Astrocyte of the spinal cord (primary cell): ENCODE data around the gene MBNL2.

ENCODE experiments used
- DNase-seq: peaks from one replicate; pipeline ENCODE4 v3.0.0; 2011; ENCODE audit warnings: low read depth, low spot score
- H3K4me3 ChIP-seq: 2 replicates; pipeline ENCODE4 v1.5.1; 2011; ENCODE audit warnings: low read depth, mild to moderate bottlenecking, low read length, moderate library complexity
- in situ Hi-C: cut with HindIII; loops from 2 replicates; pipeline ENCODE4 v1.10.0; 2017; ENCODE audit warnings: low sequenced_read_pairs
- TF ChIP-seq, protein P1 (sequence below): IDR thresholded peaks from 2 replicates; pipeline ENCODE4 v1.5.1; 2012; ENCODE audit warnings: low read depth, mild to moderate bottlenecking, low read length, inconsistent platforms

The MBNL2 gene, protein sequence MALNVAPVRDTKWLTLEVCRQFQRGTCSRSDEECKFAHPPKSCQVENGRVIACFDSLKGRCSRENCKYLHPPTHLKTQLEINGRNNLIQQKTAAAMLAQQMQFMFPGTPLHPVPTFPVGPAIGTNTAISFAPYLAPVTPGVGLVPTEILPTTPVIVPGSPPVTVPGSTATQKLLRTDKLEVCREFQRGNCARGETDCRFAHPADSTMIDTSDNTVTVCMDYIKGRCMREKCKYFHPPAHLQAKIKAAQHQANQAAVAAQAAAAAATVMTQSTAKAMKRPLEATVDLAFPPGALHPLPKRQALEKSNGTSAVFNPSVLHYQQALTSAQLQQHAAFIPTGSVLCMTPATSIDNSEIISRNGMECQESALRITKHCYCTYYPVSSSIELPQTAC

DNA sequence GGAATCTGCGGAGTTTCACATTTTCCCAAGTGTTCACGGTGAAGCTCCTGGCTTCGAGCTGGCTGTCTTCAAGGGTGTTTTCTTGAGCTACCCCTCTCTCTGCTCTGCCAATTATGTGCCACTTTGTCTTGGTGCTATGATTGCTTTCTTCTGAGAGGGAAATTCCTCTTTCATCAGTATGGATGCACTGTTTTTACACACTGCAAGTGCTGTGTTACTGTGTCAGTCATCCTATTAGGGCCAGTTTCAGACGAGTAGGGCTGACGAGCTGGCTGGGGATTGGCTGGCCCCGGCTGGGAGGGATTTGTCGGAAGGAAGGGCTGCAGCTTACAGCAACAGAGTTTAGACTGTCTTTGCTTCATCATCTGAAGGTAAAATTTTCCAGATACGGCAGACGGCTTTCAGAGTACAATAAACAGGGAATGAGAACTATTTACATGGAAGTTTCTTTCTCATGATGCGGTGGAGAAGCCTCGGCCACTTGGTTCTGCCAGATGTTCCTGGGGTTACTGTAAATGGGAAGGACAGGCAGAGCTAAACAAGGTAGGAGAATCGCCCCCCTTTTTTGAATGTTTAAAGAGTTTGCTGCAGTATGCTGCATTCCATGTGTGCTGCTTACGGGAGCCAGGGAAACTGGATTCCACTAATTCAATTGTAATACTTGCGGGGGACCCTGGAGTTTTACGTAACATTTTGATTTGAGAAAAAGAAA lies at the start of gene MBNL2:
TSS of gene MBNL2 (plus strand) at position 345 of the 712 bp plus-strand sequence. CDS start 53,903 bp downstream, outside the sequence.
- H3K4me3 ChIP-seq = peak within 1 kb of the TSS; percentile 58
- DNase-seq = peak; percentile 95
- in situ Hi-C loops = loop anchor here (25.0 kb wide), 1 partner anchor 110 kb away; no protein-coding TSS in a partner anchor
- TF ChIP-seq, protein P1, sequence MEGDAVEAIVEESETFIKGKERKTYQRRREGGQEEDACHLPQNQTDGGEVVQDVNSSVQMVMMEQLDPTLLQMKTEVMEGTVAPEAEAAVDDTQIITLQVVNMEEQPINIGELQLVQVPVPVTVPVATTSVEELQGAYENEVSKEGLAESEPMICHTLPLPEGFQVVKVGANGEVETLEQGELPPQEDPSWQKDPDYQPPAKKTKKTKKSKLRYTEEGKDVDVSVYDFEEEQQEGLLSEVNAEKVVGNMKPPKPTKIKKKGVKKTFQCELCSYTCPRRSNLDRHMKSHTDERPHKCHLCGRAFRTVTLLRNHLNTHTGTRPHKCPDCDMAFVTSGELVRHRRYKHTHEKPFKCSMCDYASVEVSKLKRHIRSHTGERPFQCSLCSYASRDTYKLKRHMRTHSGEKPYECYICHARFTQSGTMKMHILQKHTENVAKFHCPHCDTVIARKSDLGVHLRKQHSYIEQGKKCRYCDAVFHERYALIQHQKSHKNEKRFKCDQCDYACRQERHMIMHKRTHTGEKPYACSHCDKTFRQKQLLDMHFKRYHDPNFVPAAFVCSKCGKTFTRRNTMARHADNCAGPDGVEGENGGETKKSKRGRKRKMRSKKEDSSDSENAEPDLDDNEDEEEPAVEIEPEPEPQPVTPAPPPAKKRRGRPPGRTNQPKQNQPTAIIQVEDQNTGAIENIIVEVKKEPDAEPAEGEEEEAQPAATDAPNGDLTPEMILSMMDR = no peak

DNA sequence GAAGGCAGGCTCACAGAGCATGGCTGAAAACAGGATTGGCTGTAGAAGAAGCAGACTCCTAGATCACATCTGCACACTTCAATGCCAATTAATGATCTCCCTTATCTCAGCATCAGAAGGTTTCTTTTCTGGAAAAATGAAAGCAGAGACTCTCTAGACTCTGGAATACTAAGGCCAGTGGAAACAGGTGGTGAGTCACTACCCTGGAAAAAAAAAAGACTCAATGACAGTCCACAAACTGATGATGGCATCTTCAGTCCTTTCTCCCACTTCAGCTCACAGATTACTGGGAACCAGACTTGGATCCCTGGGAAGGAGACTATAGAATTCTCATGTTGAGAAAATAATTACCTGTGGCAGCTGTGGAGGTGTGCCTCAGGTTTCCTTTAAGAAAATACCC lies 47.5 kb upstream of the MBNL2 start:
- no peak overlapping the region for H3K4me3 ChIP-seq
- no peak for DNase-seq
- in situ Hi-C loops = no loop called here
- TF ChIP-seq, protein P1 = no peak

DNA sequence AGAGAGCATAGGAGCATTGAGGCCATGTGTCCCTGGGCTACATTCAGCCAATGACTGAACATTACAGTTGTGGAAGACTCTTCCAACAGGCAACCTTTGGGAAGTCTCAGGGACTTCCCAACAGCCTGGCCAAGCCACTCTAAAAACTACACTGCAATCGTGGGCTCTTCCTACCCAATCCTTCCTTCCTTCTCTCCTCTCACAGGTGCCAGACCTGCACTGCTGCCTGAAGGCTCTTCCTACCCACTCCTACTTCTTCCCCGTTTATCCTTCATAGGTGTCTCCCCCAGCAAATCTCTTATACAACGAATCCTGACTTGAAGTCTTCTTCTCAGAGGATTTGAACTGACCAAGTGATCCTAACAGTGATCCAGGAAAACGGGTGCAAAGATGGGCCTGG lies 47.1 kb upstream of the MBNL2 start:
- no peak for DNase-seq
- no peak overlapping the region for H3K4me3 ChIP-seq
- TF ChIP-seq, protein P1 = no peak
- in situ Hi-C loops = no loop called here

DNA sequence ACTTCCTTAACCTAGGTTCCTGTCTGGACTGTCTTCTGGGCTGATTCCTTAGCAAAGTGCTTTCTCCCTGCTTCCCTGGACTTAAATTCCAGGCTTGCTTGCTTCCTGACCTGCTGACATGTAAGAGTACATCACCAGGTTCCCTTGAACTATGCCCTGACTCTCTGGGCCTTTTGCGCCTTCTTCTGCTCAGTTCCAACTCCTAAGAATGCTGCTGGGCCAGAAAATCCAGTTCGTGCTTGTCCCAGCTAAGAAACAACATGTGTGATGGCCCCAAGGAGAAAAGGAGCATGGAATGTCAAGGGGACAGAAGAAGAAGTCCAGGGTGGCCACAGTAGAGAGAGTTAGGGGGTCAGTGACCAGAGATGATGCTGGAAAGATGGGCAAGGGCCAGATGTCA lies 42.6 kb upstream of the MBNL2 start:
- TF ChIP-seq, protein P1 = no peak
- H3K4me3 ChIP-seq = no peak overlapping the region
- in situ Hi-C loops = no loop called here
- no peak for DNase-seq

DNA sequence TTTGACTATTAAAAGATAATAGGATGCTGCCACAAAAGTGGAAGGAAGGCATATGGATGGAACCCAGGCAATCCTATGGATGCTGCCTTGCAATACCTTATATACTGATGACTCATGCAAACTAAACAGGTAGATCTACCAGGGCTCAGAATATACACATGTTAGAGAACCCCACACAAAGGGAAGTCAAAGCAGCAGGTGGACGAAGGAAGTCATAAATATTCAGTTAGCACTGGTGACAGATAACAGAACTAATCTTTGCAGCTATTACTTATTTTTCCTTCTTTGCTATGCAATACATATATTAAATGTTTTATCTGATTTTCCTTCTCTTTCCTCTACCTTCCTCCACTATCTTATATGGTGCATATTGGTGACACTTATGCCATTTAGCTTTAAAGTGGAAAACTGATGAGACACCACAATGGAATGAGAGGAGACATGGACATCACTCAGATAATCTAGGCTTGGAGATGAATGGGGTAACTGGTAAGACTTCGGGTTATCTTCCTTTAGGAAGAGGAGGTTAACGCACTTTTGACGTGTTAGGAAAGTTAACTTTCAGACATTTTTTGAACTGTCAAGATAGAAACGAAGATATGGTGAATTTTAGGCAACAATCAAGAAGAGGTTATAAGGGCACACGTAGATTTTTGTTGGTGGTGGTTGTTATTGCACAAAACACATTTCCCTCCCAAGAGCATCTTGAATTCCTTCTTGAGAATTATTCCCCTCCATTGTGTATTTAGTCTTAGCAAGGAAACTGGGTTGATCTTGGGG lies 39.8 kb upstream of the MBNL2 start:
- DNase-seq = no peak
- in situ Hi-C loops = no loop called here
- no peak overlapping the region for H3K4me3 ChIP-seq

DNA sequence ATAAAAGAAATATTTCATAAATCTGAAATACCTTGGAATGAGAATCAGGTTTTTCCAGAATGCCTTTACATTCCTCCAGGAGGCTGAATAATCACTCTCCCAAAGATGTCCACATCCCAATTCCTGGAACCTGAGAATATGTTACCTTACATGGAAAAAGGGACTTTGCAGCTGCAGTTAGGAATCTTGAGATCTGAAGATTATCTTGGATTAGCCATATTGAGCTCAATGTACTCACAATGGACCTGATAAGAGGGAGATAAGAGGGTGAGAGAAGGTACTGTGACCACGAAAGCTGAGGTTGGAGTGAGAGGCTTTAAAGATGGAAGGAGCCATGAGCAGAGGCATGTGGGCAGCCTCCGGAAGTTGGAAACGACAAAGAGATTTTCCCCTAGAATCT lies 36.8 kb upstream of the MBNL2 start:
- H3K4me3 ChIP-seq = no peak overlapping the region
- no peak for DNase-seq
- TF ChIP-seq, protein P1 = no peak
- in situ Hi-C loops = no loop called here

More for the DNA sequence above, 39.8 kb upstream of the MBNL2 start:
- TF ChIP-seq, protein P1 = no peak
